Neural cell (in vitro differentiated cells): ENCODE results near the gene SNRPA1. TPM values are rescaled to one million over a fixed set of nuclear protein-coding genes. Genes with fewer than 3 reads are reported as not detected.

ENCODE experiments used
- H2AFZ ChIP-seq: fragments of 200-600, 300-800 bp; sonication (generic), shearing (Covaris generic); 2 replicates; pipeline ENCODE4 v1.6.0; 2014; ENCODE audit warnings: low read depth, mild to moderate bottlenecking, antibody characterized with exemption, low read length, moderate library complexity
- H3F3A ChIP-seq: fragments of 200-600 bp; shearing (Covaris generic); 2 replicates; pipeline ENCODE4 v1.6.1; 2016; ENCODE audit warnings: mild to moderate bottlenecking, moderate library complexity, mixed read lengths, antibody characterized with exemption, low read length; ENCODE audit not compliant: insufficient read depth, poor library complexity, severe bottlenecking
- H3K27ac ChIP-seq: fragments of 200-600, 300-800 bp; sonication (generic), shearing (Covaris generic); 2 replicates; pipeline ENCODE4 v1.5.1; 2014; ENCODE audit warnings: mild to moderate bottlenecking, low read length, moderate library complexity
- H3K27me3 ChIP-seq: fragments of 300-800, 200-600 bp; sonication (generic), shearing (Covaris generic); 2 replicates; pipeline ENCODE4 v1.6.0; 2014; ENCODE audit warnings: mild to moderate bottlenecking, low read depth, low read length, moderate library complexity; ENCODE audit not compliant: insufficient read depth
- H3K36me3 ChIP-seq: fragments of 300-800, 200-600 bp; sonication (generic), shearing (Covaris generic); 2 replicates; pipeline ENCODE4 v1.5.1; 2014; ENCODE audit warnings: mild to moderate bottlenecking, antibody characterized with exemption, low read length, moderate library complexity; ENCODE audit not compliant: insufficient read depth
- H3K4me2 ChIP-seq: fragments of 300-800, 200-600 bp; sonication (generic), shearing (Covaris generic); 2 replicates; pipeline ENCODE4 v1.6.0; 2014; ENCODE audit warnings: mild to moderate bottlenecking, low read length
- H3K4me3 ChIP-seq: fragments of 300-800, 200-600 bp; sonication (generic), shearing (Covaris generic); 2 replicates; pipeline ENCODE4 v1.5.1; 2014; ENCODE audit warnings: mild to moderate bottlenecking, low read length, moderate library complexity
- H3K79me2 ChIP-seq: fragments of 200-600 bp; shearing (Covaris generic); replicated peaks from 2 replicates; pipeline ENCODE4 v1.6.0; 2014; ENCODE audit warnings: mild to moderate bottlenecking, low read length, moderate library complexity; ENCODE audit not compliant: insufficient read depth
- H3K9ac ChIP-seq: fragments of 300-800, 200-600 bp; sonication (generic), shearing (Covaris generic); 2 replicates; pipeline ENCODE4 v1.6.1; 2016; ENCODE audit warnings: mild to moderate bottlenecking, low read length, mixed read lengths
- H3K9me2 ChIP-seq: fragments of 200-600 bp; shearing (Covaris generic); 2 replicates; pipeline ENCODE4 v1.6.1; 2016; ENCODE audit warnings: mild to moderate bottlenecking, low read length, mixed read lengths; ENCODE audit not compliant: insufficient read depth
- H3K9me3 ChIP-seq: fragments of 200-600, 300-800 bp; sonication (generic), shearing (Covaris generic); 2 replicates; pipeline ENCODE4 v1.6.1; 2016; ENCODE audit warnings: mild to moderate bottlenecking, mixed run types, low read length, moderate library complexity, mixed read lengths
- H4K20me1 ChIP-seq: fragments of 200-600 bp; shearing (Covaris generic); 2 replicates; pipeline ENCODE4 v1.6.1; 2016; ENCODE audit warnings: mild to moderate bottlenecking, mixed run types; ENCODE audit not compliant: insufficient read depth
- CTCF ChIP-seq: fragments of 450-650 bp; IDR thresholded peaks from 2 replicates; pipeline ENCODE4 v1.5.1; 2014; ENCODE audit warnings: antibody characterized with exemption, mild to moderate bottlenecking, moderate library complexity; ENCODE audit not compliant: poor library complexity, severe bottlenecking
- EP300 ChIP-seq: fragments of 450-650 bp; conservative IDR thresholded peaks from 2 replicates; pipeline ENCODE4 v1.6.1; 2014; ENCODE audit warnings: antibody characterized with exemption, mild to moderate bottlenecking, moderate library complexity; ENCODE audit not compliant: poor library complexity, severe bottlenecking
- EZH2 ChIP-seq: fragments of 200-600, 300-800 bp; shearing (Covaris generic), sonication (generic); IDR thresholded peaks from 2 replicates; pipeline ENCODE4 v1.6.1; 2014; ENCODE audit warnings: antibody characterized with exemption, low read length, borderline replicate concordance, mild to moderate bottlenecking; ENCODE audit not compliant: insufficient read depth, poor library complexity, severe bottlenecking
- MXI1 ChIP-seq: fragments of 450-650 bp; conservative IDR thresholded peaks from 2 replicates; pipeline ENCODE4 v1.6.1; 2014; ENCODE audit warnings: antibody characterized with exemption, mild to moderate bottlenecking; ENCODE audit not compliant: poor library complexity, severe bottlenecking
- POLR2AphosphoS5 ChIP-seq: IDR thresholded peaks from 2 replicates; pipeline ENCODE4 v1.6.1; 2012
- RAD21 ChIP-seq: fragments of 450-650 bp; conservative IDR thresholded peaks from 2 replicates; pipeline ENCODE4 v1.6.1; 2014; ENCODE audit warnings: antibody characterized with exemption, mild to moderate bottlenecking, moderate library complexity
- REST ChIP-seq: IDR thresholded peaks from 2 replicates; pipeline ENCODE4 v1.6.1; 2012; ENCODE audit warnings: borderline replicate concordance
- SMC3 ChIP-seq: fragments of 450-650 bp; conservative IDR thresholded peaks from 2 replicates; pipeline ENCODE4 v1.6.1; 2014; ENCODE audit warnings: antibody characterized with exemption, mild to moderate bottlenecking, moderate library complexity; ENCODE audit not compliant: poor library complexity
- TAF1 ChIP-seq: IDR thresholded peaks from 2 replicates; pipeline ENCODE4 v1.6.1; 2012; ENCODE audit warnings: low read depth
- polyA plus RNA-seq: library from polyadenylated mRNA; depleted of rRNA; stranded (reverse); fragments of >200 nt; gene quantifications from 2 replicates; pipeline ENCODE4 v1.2.3, GENCODE V29; 2014

Gene SNRPA1
- polyA plus RNA-seq, 1 donor from 2014 or later = 53.6 TPM

GRCh38 chr15:101272584-101272983 is 22.5 kb downstream of the SNRPA1 start:
- TF ChIP-seq POLR2AphosphoS5 (no peak), EZH2 (no peak), TAF1 (no peak), CTCF (no peak), SMC3 (no peak), MXI1 (no peak), EP300 (no peak), REST (no peak), RAD21 (no peak)
- H3K9ac ChIP-seq = no peak overlapping the region
- no peak overlapping the region for H3K27ac ChIP-seq
- H3K9me3 ChIP-seq = no peaks in the 10 kb centered on the region
- H3K27me3 ChIP-seq = no peaks in the 10 kb centered on the region
- no peak overlapping the region for H3K4me2 ChIP-seq
- H3K9me2 ChIP-seq = no peaks in the 10 kb centered on the region
- peaks cover 17% of the 10 kb centered on the region for H3K79me2 ChIP-seq
- no peaks in the 10 kb centered on the region for H3F3A ChIP-seq
- H2AFZ ChIP-seq = no peak overlapping the region
- no peaks in the 10 kb centered on the region for H4K20me1 ChIP-seq
- H3K36me3 ChIP-seq = no peaks in the 10 kb centered on the region
- no peak overlapping the region for H3K4me3 ChIP-seq

GRCh38 chr15:101269479-101270223 is 25.4 kb downstream of the SNRPA1 start:
- H3K4me2 ChIP-seq = no peak overlapping the region
- TF ChIP-seq POLR2AphosphoS5 = no peak
- no peak for TF ChIP-seq TAF1
- TF ChIP-seq SMC3 = no peak
- TF ChIP-seq REST = no peak
- TF ChIP-seq MXI1 = no peak
- TF ChIP-seq CTCF = no peak
- no peak for TF ChIP-seq EZH2
- no peak for TF ChIP-seq EP300
- TF ChIP-seq RAD21 = no peak
- no peaks in the 10 kb centered on the region for H4K20me1 ChIP-seq
- no peak overlapping the region for H3K9ac ChIP-seq
- H3F3A ChIP-seq = no peaks in the 10 kb centered on the region
- H3K4me3 ChIP-seq = no peak overlapping the region
- H3K9me3 ChIP-seq = no peaks in the 10 kb centered on the region
- H3K36me3 ChIP-seq = no peaks in the 10 kb centered on the region
- no peak overlapping the region for H2AFZ ChIP-seq
- H3K27ac ChIP-seq = no peak overlapping the region
- no peaks in the 10 kb centered on the region for H3K27me3 ChIP-seq
- H3K79me2 ChIP-seq = no peaks in the 10 kb centered on the region
- no peaks in the 10 kb centered on the region for H3K9me2 ChIP-seq
